Measurements from ENCODE around the gene GMPR. TPM values are rescaled to one million over a fixed set of nuclear protein-coding genes. Genes with fewer than 3 reads are reported as not detected.

GMPR gene
- total RNA-seq (2014; rRNA removed), result 4.9 and 6.0 TPM in 2 replicates
- polyA plus RNA-seq (2012), result 11.8 TPM

DNA sequence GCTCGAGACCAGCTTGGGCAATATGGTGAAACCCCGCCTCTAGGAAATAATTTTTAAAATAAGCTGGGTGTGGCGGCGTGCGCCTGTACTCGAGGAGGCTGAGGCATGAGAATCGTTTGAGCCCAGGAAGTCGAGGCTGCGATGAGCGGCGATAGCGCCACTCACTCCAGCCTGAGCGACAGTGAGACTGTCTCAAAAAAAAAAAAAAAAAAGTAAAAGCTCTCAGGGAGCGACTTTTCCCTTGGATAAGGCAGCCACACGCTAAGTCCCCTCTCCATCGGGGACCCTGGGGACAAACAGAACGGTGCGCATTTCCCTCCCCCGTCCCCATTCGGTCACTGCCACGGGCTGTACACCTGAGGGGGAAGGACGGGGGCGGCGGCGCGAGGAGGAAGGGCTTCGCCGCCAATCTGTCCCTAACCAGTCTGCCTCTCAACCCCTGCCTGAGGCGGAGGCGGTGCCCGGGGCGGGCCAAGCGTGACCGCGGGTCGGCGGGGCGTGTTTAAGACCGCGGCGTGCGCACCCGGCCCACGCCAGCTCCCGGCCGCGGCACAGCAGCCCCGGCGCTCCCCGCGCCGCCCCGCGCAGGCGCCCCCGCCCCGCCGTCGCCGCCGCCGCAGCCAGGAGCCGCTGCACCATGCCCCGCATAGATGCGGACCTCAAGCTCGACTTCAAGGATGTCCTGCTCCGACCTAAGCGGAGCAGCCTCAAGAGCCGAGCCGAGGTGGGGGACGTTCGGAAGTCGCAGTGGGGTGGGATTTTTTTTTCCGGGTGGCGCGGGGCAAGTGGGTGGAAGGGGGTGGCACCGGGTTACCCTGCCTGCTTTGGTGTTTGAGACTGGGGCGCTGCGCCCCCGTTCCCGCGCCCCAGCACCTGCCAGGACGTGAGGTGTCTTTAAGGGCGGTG lies at the start of gene GMPR:
Gene GMPR (plus strand): TSS at position 531 of the 906 bp plus-strand sequence. CDS start 107 bp downstream, at position 638.
- peak; percentile 42 for DNase-seq (ENCODE audit: low read depth)

- no peak for DNase-seq (ENCODE audit: low read depth)
These were observed 48.2 kb upstream of the GMPR start for GRCh38 chr6:16190214-16190613.

DNA sequence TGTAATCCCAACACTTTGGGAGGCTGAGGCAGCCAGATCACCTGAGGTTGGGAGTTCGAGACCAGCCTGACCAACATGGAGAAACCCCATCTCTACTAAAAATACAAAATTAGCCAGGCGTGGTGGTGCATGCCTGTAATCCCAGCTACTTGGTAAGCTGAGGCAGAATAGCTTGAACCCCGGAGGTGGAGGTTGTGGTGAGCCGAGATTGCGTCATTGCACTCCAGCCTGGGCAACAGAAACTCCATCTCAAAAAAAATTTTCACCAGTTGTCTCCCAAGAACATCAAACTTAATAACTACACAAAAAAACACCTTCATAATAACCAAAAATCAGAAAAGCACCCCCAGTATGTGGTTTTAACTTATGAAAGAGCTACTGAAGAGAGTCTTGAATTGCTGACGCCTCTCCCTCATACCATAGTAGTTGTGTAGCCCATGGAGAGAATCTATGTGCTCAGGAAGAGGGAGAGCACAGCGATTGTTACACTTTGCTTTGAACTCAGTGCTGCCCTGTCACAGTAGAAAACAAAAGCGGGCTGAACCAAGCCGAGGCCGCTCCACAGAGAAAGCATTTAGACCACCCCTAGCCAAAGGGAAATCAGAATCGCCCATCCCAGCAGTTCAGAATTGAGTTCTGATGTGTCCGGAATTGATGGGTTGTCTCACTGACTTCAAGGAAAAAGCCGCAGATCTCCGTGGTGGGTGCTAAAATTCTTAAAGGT lies 42.0 kb upstream of the GMPR start:
- DNase-seq (ENCODE audit: low read depth), result no peak

DNA sequence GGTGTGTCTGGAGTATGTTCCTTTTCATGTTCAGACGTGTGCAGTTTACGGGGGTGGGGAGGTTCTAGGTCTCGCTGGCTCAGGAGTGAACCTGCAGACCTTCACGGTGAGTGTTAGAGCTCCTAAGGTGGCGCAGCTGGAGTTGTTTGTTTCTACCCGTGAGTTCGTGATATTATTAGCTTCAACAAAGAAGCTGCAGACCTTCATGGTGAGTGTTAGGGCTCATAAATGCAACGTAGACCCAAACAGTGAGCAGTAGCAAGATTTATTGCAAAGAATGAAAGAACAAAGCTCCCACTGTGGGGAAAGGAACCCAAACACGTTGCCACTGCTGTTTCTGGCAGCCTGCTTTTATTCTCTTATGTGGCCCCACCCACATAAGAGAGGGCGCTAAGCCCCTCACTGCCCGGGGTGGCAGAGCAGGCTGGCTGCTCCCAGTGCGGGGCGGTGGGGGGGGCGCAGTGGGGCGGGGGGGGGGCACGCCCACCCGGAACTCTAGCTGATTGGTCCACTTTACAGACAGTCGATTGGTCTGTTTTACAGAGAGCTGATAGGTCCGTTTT lies 41.3 kb upstream of the GMPR start:
- DNase-seq (ENCODE audit: low read depth), result no peak

DNA sequence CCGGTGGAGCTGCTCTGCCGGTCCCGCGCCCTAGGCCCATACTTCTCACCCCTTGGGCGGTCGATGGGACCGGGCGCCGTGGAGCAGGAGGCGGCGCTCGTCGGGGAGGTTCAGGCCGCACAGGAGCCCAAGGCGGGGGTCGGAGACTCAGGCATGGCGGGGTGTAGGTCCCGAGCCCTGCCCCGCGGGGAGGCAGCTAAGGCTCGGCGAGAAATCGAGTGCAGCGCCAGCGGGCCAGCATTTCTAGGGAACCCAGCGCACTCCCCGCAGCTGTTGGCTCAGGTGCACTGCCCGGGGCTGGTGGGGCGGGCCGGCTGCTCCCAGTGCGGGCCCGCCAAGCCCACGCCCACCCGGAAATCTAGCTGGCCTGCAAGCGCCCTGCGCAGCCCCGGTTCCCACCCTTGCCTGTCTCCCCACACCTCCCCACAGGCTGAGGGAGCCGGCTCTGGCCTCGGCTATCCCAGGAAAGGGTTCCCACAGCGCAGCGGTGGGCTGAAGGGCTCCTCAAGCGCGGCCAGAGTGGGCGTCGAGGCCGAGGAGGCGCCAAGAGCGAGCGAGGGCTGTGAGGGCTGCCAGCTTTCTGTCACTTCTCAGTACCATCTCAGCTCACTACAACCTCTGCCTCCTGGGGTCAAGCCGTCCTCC lies 40.2 kb upstream of the GMPR start:
- no peak for DNase-seq (ENCODE audit: low read depth)

DNA sequence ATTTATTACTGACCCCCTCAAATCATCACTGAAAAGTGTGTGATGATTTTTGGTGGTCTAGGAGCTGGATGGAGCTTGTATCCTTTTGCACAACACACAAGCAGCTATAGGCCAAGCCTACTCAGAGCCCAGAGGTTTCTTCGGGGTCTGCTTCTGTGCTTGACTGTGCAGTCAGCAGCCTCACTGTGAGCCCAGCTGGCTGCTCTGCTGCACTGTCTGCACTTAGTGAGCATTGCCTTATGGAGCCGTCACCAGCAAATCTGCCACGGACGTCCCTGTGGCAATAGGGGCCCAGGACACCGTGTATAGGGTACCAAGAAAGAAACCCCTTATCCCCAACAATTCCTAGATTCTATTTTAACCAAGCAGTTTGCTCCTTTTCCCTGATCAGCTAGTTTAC lies 38.6 kb upstream of the GMPR start:
- no peak for DNase-seq (ENCODE audit: low read depth)

- no peak for DNase-seq (ENCODE audit: low read depth)
These were observed 38.0 kb upstream of the GMPR start for GRCh38 chr6:16200321-16200883.

GRCh38 chr6:16201706-16202105 lies 36.7 kb upstream of the GMPR start:
- no peak for DNase-seq (ENCODE audit: low read depth)

GRCh38 chr6:16204653-16205376 lies 33.6 kb upstream of the GMPR start:
- DNase-seq (ENCODE audit: low read depth), result no peak

DNA sequence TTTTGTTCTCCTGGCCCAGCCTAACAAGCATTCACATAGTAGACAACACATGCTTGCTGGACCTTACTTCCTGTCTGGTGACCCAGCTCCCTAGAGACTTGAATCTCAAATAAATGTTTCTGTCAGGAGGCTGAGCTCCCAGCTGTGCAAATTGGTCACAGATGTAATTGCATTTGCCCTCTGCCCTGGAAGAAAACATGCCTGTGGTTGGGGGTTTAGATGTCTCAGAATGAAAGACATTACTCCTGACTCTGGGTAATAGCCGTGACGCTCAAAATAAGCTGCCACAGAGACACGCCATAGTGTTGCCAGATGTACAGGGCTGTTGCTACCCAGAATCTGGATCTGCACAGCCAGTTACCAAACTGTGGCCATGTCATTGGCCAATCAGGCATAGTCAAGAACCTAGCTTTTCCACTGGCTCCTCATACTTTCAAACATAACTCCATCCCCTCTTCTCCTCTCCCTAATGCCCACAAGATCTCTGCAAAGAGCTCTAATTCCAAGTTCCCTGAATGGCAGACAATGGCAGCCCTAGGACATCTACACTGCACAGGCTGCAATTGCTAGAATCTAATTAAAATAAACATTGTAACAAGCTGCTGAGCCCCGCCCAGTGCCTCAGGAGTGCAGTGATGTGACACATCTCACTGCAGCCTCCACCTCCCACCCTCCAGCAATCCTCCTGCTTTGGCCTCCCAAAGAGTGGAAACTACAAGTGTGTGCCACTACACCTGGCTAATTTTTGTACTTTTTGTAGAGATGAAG lies 32.8 kb upstream of the GMPR start:
- DNase-seq (ENCODE audit: low read depth), result peak; percentile 99

DNA sequence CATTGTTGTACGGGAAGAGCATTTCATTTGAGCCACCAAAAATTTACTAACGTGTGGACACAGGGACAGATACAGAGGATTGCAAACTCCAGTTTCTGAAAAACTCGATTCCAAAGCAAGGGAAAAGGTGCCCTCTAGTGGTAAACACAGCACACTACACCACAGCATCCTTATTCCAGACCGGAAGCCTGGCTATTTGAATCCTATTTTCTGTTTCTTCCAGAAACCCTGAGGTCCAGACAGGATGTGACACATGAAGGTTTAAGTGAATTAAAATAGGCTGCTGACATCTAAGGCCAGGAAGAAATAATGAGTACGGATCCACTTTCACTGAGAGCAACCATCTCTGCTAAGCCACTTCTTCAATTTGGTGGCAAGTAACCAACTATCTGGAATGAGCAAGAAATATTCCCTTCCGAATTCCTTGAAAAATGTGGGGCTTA lies 31.8 kb upstream of the GMPR start:
- DNase-seq (ENCODE audit: low read depth), result peak; percentile 90

GRCh38 chr6:16208989-16209388 lies 29.4 kb upstream of the GMPR start:
- no peak for DNase-seq (ENCODE audit: low read depth)

GRCh38 chr6:16209539-16209938 lies 28.8 kb upstream of the GMPR start:
- no peak for DNase-seq (ENCODE audit: low read depth)

DNA sequence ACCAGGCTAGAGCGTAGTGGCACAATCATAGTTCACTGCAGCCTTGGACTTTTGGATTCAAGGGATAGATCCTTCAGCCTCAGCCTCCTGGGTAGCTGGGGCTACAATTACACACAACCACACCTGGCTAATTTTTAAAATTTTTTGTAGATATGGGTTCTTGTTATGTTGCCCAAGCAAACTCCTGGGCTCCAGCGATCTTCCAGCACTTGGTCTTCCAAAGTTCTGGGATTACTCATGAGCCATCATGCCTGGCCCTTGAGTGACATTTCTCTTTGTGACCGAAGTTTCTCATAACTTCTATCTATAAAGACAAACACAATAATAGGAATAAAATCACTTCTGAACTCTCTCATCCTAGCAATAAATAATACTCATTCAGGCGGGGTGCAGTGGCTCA lies 26.1 kb upstream of the GMPR start:
- no peak for DNase-seq (ENCODE audit: low read depth)

- DNase-seq (ENCODE audit: low read depth), result no peak
These were observed 21.8 kb upstream of the GMPR start for GRCh38 chr6:16216501-16217155.

DNA sequence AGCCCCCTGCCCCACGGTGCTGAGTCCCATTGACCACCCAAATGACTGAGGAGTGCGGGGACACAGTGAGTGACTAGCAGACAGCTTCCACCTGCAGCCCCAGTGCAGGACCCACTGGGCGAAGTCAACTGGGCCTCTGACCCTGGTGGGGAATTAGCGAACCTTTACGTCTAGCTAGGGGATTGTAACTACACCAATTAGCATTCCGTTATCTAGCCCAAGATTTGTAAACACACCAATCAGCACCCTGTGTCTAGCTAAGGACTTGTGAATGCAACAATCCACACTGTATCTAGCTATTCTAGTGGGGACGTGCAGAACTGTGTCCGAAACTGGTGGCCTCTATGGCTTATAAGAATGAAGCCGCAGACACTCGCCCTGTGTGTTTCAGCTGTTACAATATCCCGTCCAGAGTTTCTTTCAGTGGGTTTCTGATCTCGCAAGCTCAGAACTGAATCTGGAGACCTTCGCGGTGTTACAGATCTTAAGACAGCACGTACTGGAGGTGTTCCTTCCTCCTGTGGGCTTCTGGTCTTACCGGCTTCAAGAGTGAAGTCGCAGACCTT lies 21.1 kb upstream of the GMPR start:
- DNase-seq (ENCODE audit: low read depth), result no peak

DNA sequence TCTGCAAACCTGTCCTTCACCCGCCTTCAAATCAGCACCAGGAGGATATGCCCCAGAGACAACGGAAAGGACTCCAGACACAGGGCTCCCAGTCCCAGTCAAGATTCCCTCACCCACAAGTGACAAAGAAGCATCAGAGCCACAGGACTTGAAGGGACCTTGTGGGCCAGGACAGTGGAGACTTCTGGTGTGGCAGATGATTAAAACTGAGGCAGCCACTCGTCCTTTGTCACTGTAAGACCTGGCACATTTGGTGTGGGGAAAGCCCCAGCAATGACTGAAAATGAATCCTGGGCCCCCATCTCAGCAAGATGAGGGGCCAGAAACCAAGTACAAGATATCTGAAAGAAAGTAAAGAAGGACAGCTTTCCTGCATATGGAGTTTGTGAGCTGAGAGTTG lies 15.6 kb upstream of the GMPR start:
- DNase-seq (ENCODE audit: low read depth), result no peak

- DNase-seq (ENCODE audit: low read depth), result no peak
These were observed 15.0 kb upstream of the GMPR start for GRCh38 chr6:16223362-16223761.

DNA sequence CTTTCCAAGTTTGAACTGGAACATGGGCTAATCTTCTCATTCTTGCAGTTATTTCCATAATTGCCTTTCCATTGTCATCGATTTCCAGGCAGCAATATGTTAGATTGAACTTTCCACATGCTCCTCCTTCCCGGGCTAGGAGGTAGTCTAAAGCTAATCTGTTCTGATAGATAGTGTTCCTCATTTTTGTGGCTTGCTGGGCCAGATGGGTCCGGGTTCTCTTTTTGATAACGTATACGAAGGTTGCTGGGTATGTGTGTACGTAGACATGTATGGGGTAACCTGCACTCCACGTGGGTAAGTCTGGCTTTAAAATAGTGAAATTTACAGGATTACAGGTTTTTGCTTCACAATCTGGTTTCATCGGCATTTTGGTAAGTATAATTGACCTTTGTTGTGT lies 14.0 kb upstream of the GMPR start:
- DNase-seq (ENCODE audit: low read depth), result no peak

Measured in LHCN-M2 (cell line).